Ishikawa (cell line): ENCODE data around the gene PPP1CC.

Experiments used
- CEBPB ChIP-seq: IDR thresholded peaks from 2 replicates; pipeline ENCODE4 v1.6.1; 2012
- CREB1 ChIP-seq: IDR thresholded peaks from 2 replicates; pipeline ENCODE4 v1.6.1; 2012; ENCODE audit warnings: low read depth
- EP300 ChIP-seq: IDR thresholded peaks from 2 replicates; pipeline ENCODE4 v1.6.1; 2012; ENCODE audit warnings: borderline replicate concordance
- TAF1 ChIP-seq: IDR thresholded peaks from 2 replicates; pipeline ENCODE4 v1.6.1; 2012; ENCODE audit warnings: low read depth, mild to moderate bottlenecking
- YY1 ChIP-seq: IDR thresholded peaks from 2 replicates; pipeline ENCODE4 v1.6.1; 2012; ENCODE audit warnings: low read depth
- TF ChIP-seq, protein P1 (sequence below): IDR thresholded peaks from 2 replicates; pipeline ENCODE4 v1.6.1; 2012; ENCODE audit warnings: low read depth, mild to moderate bottlenecking

DNA sequence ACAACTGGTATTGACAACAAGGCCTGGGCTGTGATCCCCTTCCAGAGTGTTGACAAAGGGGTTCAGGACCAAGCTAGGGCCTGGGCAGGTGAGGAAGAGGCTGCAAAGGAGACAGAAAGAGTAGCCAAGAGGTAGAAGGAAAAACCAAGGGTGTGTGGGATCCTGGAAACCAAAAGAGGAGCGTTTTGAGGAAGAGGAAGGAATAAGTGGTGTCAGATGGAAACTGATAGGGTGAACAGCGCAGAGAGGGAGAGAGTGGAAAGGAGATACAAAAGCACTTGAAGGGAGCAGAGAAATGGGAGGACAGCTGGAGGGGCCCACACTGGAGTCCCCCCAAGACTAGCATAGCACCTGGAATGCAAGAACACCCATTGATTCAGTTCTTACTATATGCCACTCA lies 45.5 kb downstream of the PPP1CC start:
- TF ChIP-seq, protein P1, sequence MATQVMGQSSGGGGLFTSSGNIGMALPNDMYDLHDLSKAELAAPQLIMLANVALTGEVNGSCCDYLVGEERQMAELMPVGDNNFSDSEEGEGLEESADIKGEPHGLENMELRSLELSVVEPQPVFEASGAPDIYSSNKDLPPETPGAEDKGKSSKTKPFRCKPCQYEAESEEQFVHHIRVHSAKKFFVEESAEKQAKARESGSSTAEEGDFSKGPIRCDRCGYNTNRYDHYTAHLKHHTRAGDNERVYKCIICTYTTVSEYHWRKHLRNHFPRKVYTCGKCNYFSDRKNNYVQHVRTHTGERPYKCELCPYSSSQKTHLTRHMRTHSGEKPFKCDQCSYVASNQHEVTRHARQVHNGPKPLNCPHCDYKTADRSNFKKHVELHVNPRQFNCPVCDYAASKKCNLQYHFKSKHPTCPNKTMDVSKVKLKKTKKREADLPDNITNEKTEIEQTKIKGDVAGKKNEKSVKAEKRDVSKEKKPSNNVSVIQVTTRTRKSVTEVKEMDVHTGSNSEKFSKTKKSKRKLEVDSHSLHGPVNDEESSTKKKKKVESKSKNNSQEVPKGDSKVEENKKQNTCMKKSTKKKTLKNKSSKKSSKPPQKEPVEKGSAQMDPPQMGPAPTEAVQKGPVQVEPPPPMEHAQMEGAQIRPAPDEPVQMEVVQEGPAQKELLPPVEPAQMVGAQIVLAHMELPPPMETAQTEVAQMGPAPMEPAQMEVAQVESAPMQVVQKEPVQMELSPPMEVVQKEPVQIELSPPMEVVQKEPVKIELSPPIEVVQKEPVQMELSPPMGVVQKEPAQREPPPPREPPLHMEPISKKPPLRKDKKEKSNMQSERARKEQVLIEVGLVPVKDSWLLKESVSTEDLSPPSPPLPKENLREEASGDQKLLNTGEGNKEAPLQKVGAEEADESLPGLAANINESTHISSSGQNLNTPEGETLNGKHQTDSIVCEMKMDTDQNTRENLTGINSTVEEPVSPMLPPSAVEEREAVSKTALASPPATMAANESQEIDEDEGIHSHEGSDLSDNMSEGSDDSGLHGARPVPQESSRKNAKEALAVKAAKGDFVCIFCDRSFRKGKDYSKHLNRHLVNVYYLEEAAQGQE, result no peak
- TF ChIP-seq EP300 (no peak), YY1 (no peak), CEBPB (no peak), CREB1 (no peak), TAF1 (no peak)
